PC-3 (cell line): Measurements from ENCODE around the gene WFS1.

Experiments
- CTCF ChIP-seq: fragments of 300-600 bp; sonication (generic); conservative IDR thresholded peaks from 2 replicates; pipeline ENCODE4 v1.5.1; 2017; ENCODE audit warnings: antibody characterized with exemption, low read depth, mild to moderate bottlenecking, low read length
- EZH2 ChIP-seq: fragments of 300-600 bp; sonication (generic); IDR thresholded peaks from one replicate; pipeline ENCODE4 v1.6.1; 2017; ENCODE audit warnings: antibody characterized with exemption, mild to moderate bottlenecking, low read length; ENCODE audit not compliant: unreplicated experiment
- EZH2phosphoT487 ChIP-seq: fragments of 300-600 bp; sonication (generic); IDR thresholded peaks from 2 replicates; pipeline ENCODE4 v1.6.1; 2018; ENCODE audit warnings: mild to moderate bottlenecking, antibody characterized with exemption, low read length, borderline replicate concordance

- TF ChIP-seq CTCF, result no peak
- no peak for TF ChIP-seq EZH2phosphoT487
- no peak for TF ChIP-seq EZH2
These were observed 6.5 kb downstream of the WFS1 start for GRCh38 chr4:6275898-6276806.
